ENCODE measurements around the gene BCL2L14.
"Not testable (repeated sequence)": the region's sequence is repeated elsewhere in the genome, so short reads cannot be mapped to it uniquely, and the experiment has no call there.

Gene BCL2L14

DNA sequence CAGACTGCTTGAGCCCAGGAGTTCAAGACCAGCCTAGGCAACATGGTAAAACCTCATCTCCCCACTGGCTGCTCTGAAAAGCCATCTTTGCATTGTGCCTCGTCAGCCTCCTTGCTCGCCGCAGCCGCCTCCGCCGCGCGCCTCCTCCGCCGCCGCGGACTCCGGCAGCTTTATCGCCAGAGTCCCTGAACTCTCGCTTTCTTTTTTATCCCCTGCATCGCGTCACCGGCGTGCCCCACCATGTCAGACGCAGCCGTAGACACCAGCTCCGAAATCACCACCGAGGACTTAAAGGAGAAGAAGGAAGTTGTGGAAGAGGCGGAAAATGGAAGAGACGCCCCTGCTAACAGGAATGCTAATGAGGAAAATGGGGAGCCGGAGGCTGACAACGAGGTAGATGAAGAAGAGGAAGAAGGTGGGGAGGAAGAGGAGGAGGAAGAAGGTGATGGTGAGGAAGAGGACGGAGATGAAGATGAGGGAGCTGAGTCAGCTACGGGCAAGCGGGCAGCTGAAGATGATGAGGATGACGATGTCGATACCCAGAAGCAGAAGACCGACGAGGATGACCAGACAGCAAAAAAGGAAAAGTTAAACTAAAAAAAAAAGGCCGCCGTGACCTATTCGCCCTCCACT, 40.3 kb downstream of the BCL2L14 start:
- not testable (repeated sequence) for DNase-seq

DNA sequence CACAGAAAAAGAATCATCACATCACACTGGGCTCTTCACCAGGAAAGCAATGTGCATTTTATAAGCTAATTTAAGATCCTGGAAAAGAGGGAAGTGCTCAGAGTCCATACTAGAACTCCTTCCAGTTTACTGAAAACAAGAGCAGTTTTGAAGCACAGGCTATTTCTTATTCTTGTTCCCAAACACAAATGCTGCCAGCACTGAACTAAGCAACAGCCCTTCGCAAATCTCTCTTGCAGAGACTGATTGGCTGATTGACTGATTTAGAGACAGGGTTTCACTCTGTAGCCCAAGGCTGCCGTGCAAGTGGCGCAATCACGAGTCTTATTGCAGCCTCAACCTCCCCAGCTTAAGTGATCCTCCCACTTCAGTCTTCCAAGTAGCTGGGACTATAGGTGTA, 44.8 kb downstream of the BCL2L14 start:
- DNase-seq = no peak

- DNase-seq = no peak
Measured at GRCh38 chr12:12116677-12117076, 45.9 kb downstream of the BCL2L14 start.

- no peak for DNase-seq
Measured at GRCh38 chr12:12121061-12121460, 50.3 kb downstream of the BCL2L14 start.

- DNase-seq = no peak
Measured at GRCh38 chr12:12123036-12123604, 52.4 kb downstream of the BCL2L14 start.

GRCh38 chr12:12126551-12126950, 55.8 kb downstream of the BCL2L14 start:
- no peak for DNase-seq

- DNase-seq = no peak
Measured at GRCh38 chr12:12127304-12127703, 56.6 kb downstream of the BCL2L14 start.

- no peak for DNase-seq
Measured at GRCh38 chr12:12128670-12129069, 57.9 kb downstream of the BCL2L14 start.

DNA sequence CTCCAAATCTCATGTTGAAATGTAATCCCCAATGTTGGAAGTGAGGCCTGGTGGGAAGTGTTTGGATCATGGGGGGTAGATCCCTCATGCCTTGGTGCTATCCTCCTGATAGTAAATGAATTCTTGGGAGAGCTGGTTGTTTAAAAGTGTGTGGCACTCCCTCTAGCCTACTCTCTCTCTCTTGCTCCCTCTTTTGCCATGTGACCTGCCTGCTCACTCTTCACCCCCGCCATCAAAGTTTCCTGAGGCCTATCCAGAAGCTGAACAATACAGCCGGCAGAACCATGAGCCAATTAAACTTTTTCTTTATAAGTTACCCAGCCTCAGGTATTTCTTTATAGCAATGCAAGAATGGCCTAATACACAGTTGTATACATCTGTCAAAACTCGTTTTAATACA, 62.5 kb downstream of the BCL2L14 start:
- no peak for DNase-seq

DNA sequence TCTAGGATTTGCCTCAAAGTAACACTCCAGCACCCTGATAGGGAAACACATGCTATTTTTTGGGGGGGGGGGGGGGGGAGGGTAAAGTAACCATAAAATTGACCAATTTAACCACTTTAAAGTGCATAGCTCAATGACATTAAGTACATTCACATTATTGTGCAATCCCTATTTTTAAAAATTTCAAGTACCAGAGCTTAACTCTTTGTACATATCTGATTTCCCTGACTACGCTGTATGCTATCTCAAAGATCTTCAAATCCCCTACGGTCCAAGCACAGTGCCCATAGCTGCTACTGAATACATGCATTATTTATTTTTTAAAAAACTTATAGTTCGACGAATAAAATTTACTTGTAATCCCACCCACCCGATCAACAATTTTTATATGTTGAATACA, 63.0 kb downstream of the BCL2L14 start:
- no peak for DNase-seq

- no peak for DNase-seq
Measured at GRCh38 chr12:12138203-12139154, 67.7 kb downstream of the BCL2L14 start.

DNA sequence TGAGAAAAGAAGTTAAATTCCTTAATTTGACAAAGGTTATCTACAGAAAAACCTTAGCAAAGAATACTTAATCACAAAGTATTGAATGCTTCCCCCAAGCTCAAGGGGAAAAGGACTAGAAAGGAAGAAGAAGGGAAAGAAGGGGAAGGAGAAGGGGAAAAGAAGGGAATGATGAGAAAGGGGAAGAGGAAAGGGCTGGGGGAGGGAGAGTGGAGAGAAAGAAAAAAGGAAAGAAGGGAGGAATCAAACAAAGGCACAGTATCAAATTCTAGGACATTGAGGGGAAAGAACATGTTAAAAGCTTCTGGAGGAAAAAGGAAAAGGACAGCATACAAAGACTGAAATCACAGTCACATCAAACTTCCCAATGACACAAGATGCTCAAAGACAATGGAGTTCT, 70.3 kb downstream of the BCL2L14 start:
- no peak for DNase-seq

GRCh38 chr12:12144531-12144930, 73.8 kb downstream of the BCL2L14 start:
- not testable (repeated sequence) for DNase-seq

- no peak for DNase-seq
Measured at GRCh38 chr12:12147111-12147510, 76.4 kb downstream of the BCL2L14 start.
